NT2/D1 (cell line): ENCODE data around the gene SMC4.
A peak's percentile ranks its signal among the peaks of the same experiment; 100 is the strongest.

ENCODE experiments used
- DNase-seq: peaks from one replicate; pipeline ENCODE4 v3.0.0-alpha.2; 2011; ENCODE audit warnings: low read depth, low spot score
- H3K27me3 ChIP-seq: 2 replicates; pipeline ENCODE4 v1.6.0; 2011; ENCODE audit warnings: mild to moderate bottlenecking; ENCODE audit not compliant: insufficient read length, insufficient read depth
- H3K36me3 ChIP-seq: 2 replicates; pipeline ENCODE4 v1.6.1; 2011; ENCODE audit warnings: mild to moderate bottlenecking, low read length, mixed read lengths; ENCODE audit not compliant: insufficient read depth, insufficient read length
- H3K4me1 ChIP-seq: 2 replicates; pipeline ENCODE4 v1.5.1; 2011; ENCODE audit not compliant: insufficient read depth, insufficient read length
- H3K4me3 ChIP-seq: 2 replicates; pipeline ENCODE4 v1.5.1; 2011; ENCODE audit warnings: low read depth; ENCODE audit not compliant: insufficient read length
- H3K9ac ChIP-seq: 2 replicates; pipeline ENCODE4 v1.6.0; 2011; ENCODE audit warnings: low read depth; ENCODE audit not compliant: insufficient read length
- H3K9me3 ChIP-seq: 2 replicates; pipeline ENCODE4 v1.5.1; 2011; ENCODE audit warnings: mild to moderate bottlenecking, low read length; ENCODE audit not compliant: insufficient read depth
- SUZ12 ChIP-seq: IDR thresholded peaks from 2 replicates; pipeline ENCODE4 v1.6.1; 2011; ENCODE audit not compliant: insufficient read length, insufficient read depth; ENCODE audit errors: extremely low read depth
- YY1 ChIP-seq: IDR thresholded peaks from 2 replicates; pipeline ENCODE4 v1.6.1; 2011; ENCODE audit not compliant: insufficient read length, insufficient read depth
- ZNF274 ChIP-seq: IDR thresholded peaks from 2 replicates; pipeline ENCODE4 v1.6.1; 2011; ENCODE audit warnings: mild to moderate bottlenecking, low read depth, low read length

SMC4 gene

GRCh38 chr3:160403796-160404470, 4.5 kb downstream of the SMC4 start:
- Histone ChIP-seq H3K9me3 (no peaks in the 10 kb centered on the region), H3K9ac (no peak overlapping the region), H3K4me3 (no peak overlapping the region), H3K27me3 (no peaks in the 10 kb centered on the region), H3K36me3 (peaks cover 79% of the 10 kb centered on the region), H3K4me1 (no peaks in the 10 kb centered on the region)
- DNase-seq, result no peak
- TF ChIP-seq YY1 (no peak), ZNF274 (no peak), SUZ12 (no peak)

GRCh38 chr3:160409812-160410610, 10.6 kb downstream of the SMC4 start:
- Histone ChIP-seq H3K9ac (no peak overlapping the region), H3K27me3 (no peaks in the 10 kb centered on the region), H3K9me3 (no peaks in the 10 kb centered on the region), H3K36me3 (peaks cover 92% of the 10 kb centered on the region), H3K4me3 (no peak overlapping the region), H3K4me1 (no peaks in the 10 kb centered on the region)
- no peak for DNase-seq
- TF ChIP-seq SUZ12 (no peak), ZNF274 (no peak), YY1 (no peak)

DNA sequence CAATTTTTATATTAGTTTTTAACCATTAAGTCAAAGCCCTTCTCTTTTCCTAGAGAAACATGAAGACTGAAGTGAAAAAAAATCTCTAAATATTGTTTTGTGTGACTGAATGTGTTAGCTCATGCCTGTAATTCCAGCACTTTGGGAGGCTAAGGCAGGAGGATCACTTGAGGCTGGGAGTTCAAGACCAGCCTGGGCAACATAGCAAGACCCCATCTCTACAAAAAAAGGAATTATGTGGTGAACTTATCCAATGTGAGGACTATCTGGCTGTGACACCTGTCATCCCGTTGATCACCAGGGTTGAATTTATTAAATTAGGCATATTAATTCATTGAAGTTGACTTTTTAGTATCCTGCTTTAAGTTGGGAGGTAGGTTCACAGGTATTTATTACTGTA, 13.0 kb downstream of the SMC4 start:
- Histone ChIP-seq H3K27me3 (no peaks in the 10 kb centered on the region), H3K4me3 (no peak overlapping the region), H3K4me1 (no peaks in the 10 kb centered on the region), H3K36me3 (peaks cover 92% of the 10 kb centered on the region), H3K9ac (no peak overlapping the region), H3K9me3 (no peaks in the 10 kb centered on the region)
- DNase-seq, result no peak
- TF ChIP-seq YY1 (no peak), ZNF274 (no peak), SUZ12 (no peak)

DNA sequence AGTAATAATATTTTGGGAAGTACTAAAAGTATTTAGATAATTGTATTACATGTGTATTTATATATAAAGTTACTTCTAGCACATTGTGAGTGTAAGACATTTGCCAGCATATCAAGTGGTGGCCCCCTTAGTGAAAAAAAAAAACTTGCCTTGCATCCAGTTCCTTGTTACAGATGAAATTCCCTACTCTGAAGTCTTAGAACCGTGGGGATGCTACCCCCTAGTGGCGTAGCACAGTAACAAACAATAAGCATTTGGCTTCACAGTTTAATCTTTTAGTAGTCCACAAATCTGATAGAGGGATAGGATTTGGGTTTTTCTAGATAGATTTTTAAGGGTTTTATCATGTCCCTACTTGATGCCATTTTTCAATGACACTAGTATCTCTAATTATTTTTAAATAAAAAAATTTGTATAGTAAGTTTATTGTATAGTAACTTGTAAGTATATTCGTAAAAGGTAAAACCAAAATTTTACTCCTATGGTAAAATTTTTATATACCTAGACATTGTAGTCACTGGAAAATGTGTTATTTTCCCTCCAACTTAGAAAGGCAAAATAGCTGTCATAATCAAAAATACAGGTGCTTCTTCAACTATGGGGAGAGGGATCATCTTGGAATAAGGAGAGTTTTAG, 14.3 kb downstream of the SMC4 start:
- peak; percentile 62 for DNase-seq
- H3K4me3 ChIP-seq, result no peak overlapping the region
- H3K9ac ChIP-seq, result no peak overlapping the region
- no peaks in the 10 kb centered on the region for H3K9me3 ChIP-seq
- peaks cover 92% of the 10 kb centered on the region for H3K36me3 ChIP-seq
- no peak for TF ChIP-seq ZNF274
- no peak for TF ChIP-seq YY1
- TF ChIP-seq SUZ12, result no peak
- H3K27me3 ChIP-seq, result no peaks in the 10 kb centered on the region
- no peaks in the 10 kb centered on the region for H3K4me1 ChIP-seq

DNA sequence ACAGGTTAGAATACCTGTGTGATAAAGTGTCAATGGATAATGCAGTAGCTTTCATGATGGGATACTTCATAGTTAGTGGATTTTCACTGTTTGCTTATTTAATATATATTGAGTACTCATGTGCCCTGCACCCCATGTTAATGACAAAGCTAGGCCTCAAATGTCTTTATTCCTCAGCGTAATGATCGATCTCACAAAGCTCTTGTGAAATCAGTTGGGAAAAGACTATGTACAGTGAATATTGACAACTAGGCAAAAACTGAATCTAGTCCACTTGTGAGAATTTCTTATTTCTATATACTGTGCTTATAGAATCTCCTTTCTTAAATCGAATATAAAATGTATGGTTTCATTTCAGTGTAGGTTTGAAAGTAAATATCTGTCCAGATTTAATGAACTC, 17.9 kb downstream of the SMC4 start:
- no peak for TF ChIP-seq SUZ12
- TF ChIP-seq YY1, result no peak
- no peak for TF ChIP-seq ZNF274
- Histone ChIP-seq H3K36me3 (peaks cover 92% of the 10 kb centered on the region), H3K9me3 (no peaks in the 10 kb centered on the region), H3K27me3 (no peaks in the 10 kb centered on the region), H3K9ac (no peak overlapping the region), H3K4me1 (no peaks in the 10 kb centered on the region), H3K4me3 (no peak overlapping the region)
- DNase-seq, result no peak

GRCh38 chr3:160427832-160428424, 28.5 kb downstream of the SMC4 start:
- Histone ChIP-seq H3K36me3 (peaks cover 96% of the 10 kb centered on the region), H3K27me3 (no peaks in the 10 kb centered on the region)

More at GRCh38 chr3:160427832-160428424, 28.5 kb downstream of the SMC4 start:
- H3K9ac ChIP-seq, result no peak overlapping the region
- H3K9me3 ChIP-seq, result no peaks in the 10 kb centered on the region
- no peak for TF ChIP-seq YY1
- no peak for TF ChIP-seq SUZ12
- TF ChIP-seq ZNF274, result no peak
- H3K4me1 ChIP-seq, result no peaks in the 10 kb centered on the region
- H3K4me3 ChIP-seq, result no peak overlapping the region
- DNase-seq, result no peak
